ENCODE data around the gene GDF7.
"Not testable (repeated sequence)": the region's sequence is repeated elsewhere in the genome, so short reads cannot be mapped to it uniquely, and the experiment has no call there.

DNA sequence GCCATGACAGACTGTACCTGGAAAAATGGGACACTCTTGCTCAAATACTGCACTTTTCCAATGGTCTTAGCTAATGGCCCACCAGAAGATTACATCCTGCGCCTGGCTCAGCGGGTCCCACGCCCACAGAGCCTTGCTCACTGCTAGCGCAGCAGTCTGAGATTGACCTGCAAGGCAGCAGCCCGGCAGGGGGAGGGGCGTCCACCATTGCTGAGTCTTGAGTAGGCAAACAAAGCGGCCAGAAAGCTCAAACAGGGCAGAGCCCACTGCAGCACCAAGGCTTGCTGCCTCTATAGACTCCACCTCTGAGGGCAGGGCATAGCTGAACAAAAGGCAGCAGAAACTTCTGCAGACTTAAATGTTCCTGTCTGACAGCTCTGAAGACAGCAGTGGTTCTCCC is 44.7 kb downstream of the GDF7 start:
- TF ChIP-seq, protein P1, sequence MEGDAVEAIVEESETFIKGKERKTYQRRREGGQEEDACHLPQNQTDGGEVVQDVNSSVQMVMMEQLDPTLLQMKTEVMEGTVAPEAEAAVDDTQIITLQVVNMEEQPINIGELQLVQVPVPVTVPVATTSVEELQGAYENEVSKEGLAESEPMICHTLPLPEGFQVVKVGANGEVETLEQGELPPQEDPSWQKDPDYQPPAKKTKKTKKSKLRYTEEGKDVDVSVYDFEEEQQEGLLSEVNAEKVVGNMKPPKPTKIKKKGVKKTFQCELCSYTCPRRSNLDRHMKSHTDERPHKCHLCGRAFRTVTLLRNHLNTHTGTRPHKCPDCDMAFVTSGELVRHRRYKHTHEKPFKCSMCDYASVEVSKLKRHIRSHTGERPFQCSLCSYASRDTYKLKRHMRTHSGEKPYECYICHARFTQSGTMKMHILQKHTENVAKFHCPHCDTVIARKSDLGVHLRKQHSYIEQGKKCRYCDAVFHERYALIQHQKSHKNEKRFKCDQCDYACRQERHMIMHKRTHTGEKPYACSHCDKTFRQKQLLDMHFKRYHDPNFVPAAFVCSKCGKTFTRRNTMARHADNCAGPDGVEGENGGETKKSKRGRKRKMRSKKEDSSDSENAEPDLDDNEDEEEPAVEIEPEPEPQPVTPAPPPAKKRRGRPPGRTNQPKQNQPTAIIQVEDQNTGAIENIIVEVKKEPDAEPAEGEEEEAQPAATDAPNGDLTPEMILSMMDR (optimal IDR thresholded peaks at IDR 0.05 in 1 of 3, IDR thresholded peaks at IDR 0.05 in 1 of 3, conservative IDR thresholded peaks at IDR 0.05 in 1 of 3; ENCODE audit: extremely low read depth in 1 of 3, insufficient read depth in 2 of 3, low read length in 3 of 3), result not testable (repeated sequence)
- not testable (repeated sequence) for TF ChIP-seq EZH2 (IDR thresholded peaks at IDR 0.05; ENCODE audit: low read length)
